Right lobe of liver (tissue), 6 donors: Measurements from ENCODE around the gene VPS25. TPM values are rescaled to one million over a fixed set of nuclear protein-coding genes. Genes with fewer than 3 reads are reported as not detected.

Experiments used
- ATAC-seq, 4 donors: fragments of 200-7000 bp; cut with Tn5 transposase; one replicate each; pipeline ENCODE4 v1.9.1; 2020; ENCODE audit warnings: mild to moderate bottlenecking in 4 of 4, moderate library complexity in 4 of 4
- DNase-seq, 3 donors: peaks; one replicate each; pipeline ENCODE4 v3.0.0-alpha.2; 2020
- H3K27ac ChIP-seq, 3 donors: fragments of 200-600 bp; one replicate each; pipeline ENCODE4 v1.8.0; 2022
- H3K27me3 ChIP-seq, 2 donors: fragments of 200-600 bp; one replicate each; pipeline ENCODE4 v1.8.0; 2022
- H3K36me3 ChIP-seq, 4 donors: fragments of 200-600 bp; sonication (generic) in 1 of 4; one replicate each; pipeline versions ENCODE4 v1.5.1 to v1.8.0; 2017 to 2022; ENCODE audit warnings: control low read depth in 1 of 4
- H3K4me1 ChIP-seq, 4 donors: fragments of 200-600 bp; sonication (generic) in 1 of 4; one replicate each; pipeline versions ENCODE4 v1.5.1 to v1.8.0; 2017 to 2022; ENCODE audit warnings: control low read depth in 1 of 4
- H3K4me3 ChIP-seq, 3 donors: fragments of 200-600 bp; one replicate each; pipeline ENCODE4 v1.8.0; 2022
- H3K9me3 ChIP-seq, 4 donors: fragments of 200-600 bp; sonication (generic) in 1 of 4; one replicate each; pipeline versions ENCODE4 v1.5.1 to v1.8.0; 2017 to 2022; ENCODE audit warnings: control low read depth in 1 of 4
- CTCF ChIP-seq, 4 donors: fragments of 200-600 bp in 3 of 4; fragments of 450-650 bp in 1 of 4; IDR thresholded peaks; one replicate each; pipeline versions ENCODE4 v1.5.1 to v1.8.0; 2016 to 2022; ENCODE audit warnings: antibody characterized with exemption in 4 of 4, mild to moderate bottlenecking in 2 of 4
- POLR2A ChIP-seq: fragments of 450-650 bp; IDR thresholded peaks from one replicate; pipeline ENCODE4 v1.6.1; 2017; ENCODE audit warnings: antibody characterized with exemption, mild to moderate bottlenecking
- WGBS: methylation state at CpG from one replicate; pipeline ENCODE4 v1.1.6; 2018; ENCODE audit warnings: low coverage, low lambda C conversion rate; ENCODE audit not compliant: insufficient coverage; ENCODE audit errors: missing lambda C conversion rate; 5-methylcytosine and 5-hydroxymethylcytosine counted together
- intact Hi-C, 2 donors: fragments of 100-400 bp; cut with DNase I; formaldehyde crosslinking; loops; one replicate each; pipeline versions ENCODE4 v1.11.2 to v1.14.1; 2022
- total RNA-seq, 6 experiments: library from RNA; depleted of rRNA in 2 of 6; stranded (reverse); fragments of >200 nt in 2 of 6; fragmentation: NEBNext Ultra II Directional in 3 of 6; extraction: Animal tissue kit (Norgen Biotek cat#: 25700) in 3 of 6; gene quantifications; one replicate each; pipeline versions ENCODE4 v1.1.0 to v1.2.4, GENCODE V29; 2016 to 2023
- donor health status: DM: no; HTN: yes; CAD: no.
- donor health status: DM: no; HTN: no; CAD: no.
- donor health status: DM: no; HTN: no; CAD: no.
- donor health status: DM: no; HTN: yes; CAD: no.
- donor health status: DM: no; HTN: yes; CAD: no.

VPS25 gene
- total RNA-seq, 6 experiments from 2014 or later, result 28.3 to 47.0 (median 33.6) TPM

GRCh38 chr17:42787266-42787665 is 14.0 kb downstream of the VPS25 start:
- peaks cover 0 to 7% (median 0%) of the 10 kb centered on the region in 4 donors for H3K4me1 ChIP-seq
- no peaks in the 10 kb centered on the region for H3K27me3 ChIP-seq
- no peak overlapping the region for H3K4me3 ChIP-seq
- intact Hi-C loops, result no loop called here
- ATAC-seq, result no peak
- no peaks in the 10 kb centered on the region for H3K9me3 ChIP-seq
- TF ChIP-seq CTCF (IDR thresholded peaks at IDR 0.05), result no peak
- no peak for TF ChIP-seq POLR2A
- WGBS, result 81% methylated on average over 5 of the region's 11 CpGs
- no peaks in the 10 kb centered on the region for H3K36me3 ChIP-seq
- DNase-seq, result no peak
- no peak overlapping the region for H3K27ac ChIP-seq

- WGBS, result 39% methylated on average over 2 of the region's 2 CpGs
Observed at GRCh38 chr17:42791948-42792347, 18.7 kb downstream of the VPS25 start.

GRCh38 chr17:42792545-42792944 is 19.3 kb downstream of the VPS25 start:
- TF ChIP-seq CTCF (IDR thresholded peaks at IDR 0.05), result no peak
- TF ChIP-seq POLR2A, result no peak
- no peak overlapping the region for H3K4me3 ChIP-seq
- H3K27ac ChIP-seq, result no peak overlapping the region
- H3K4me1 ChIP-seq, result peaks cover 0 to 15% (median 2%) of the 10 kb centered on the region in 4 donors
- intact Hi-C loops, result no loop called here
- no peaks in the 10 kb centered on the region for H3K27me3 ChIP-seq
- H3K36me3 ChIP-seq, result no peaks in the 10 kb centered on the region
- WGBS, result 56% methylated on average over 5 of the region's 5 CpGs
- no peak for ATAC-seq
- DNase-seq, result no peak
- H3K9me3 ChIP-seq, result no peaks in the 10 kb centered on the region

More at GRCh38 chr17:42791948-42792347, 18.7 kb downstream of the VPS25 start:
- TF ChIP-seq CTCF (IDR thresholded peaks at IDR 0.05) (no peak), POLR2A (no peak)
- H3K9me3 ChIP-seq, result no peaks in the 10 kb centered on the region
- H3K4me3 ChIP-seq, result no peak overlapping the region
- H3K4me1 ChIP-seq, result peaks cover 0 to 11% (median under 1%) of the 10 kb centered on the region in 4 donors
- no peaks in the 10 kb centered on the region for H3K36me3 ChIP-seq
- H3K27me3 ChIP-seq, result no peaks in the 10 kb centered on the region
- ATAC-seq (peak in 1 of 4 donors; percentile 50), DNase-seq (no peak)
- intact Hi-C loops, result no loop called here
- H3K27ac ChIP-seq, result no peak overlapping the region

GRCh38 chr17:42795061-42795460 is 21.8 kb downstream of the VPS25 start:
- no peaks in the 10 kb centered on the region for H3K36me3 ChIP-seq
- H3K27me3 ChIP-seq, result no peaks in the 10 kb centered on the region
- 56% methylated on average over 4 of the region's 4 CpGs for WGBS
- no peak for TF ChIP-seq POLR2A
- TF ChIP-seq CTCF (IDR thresholded peaks at IDR 0.05), result no peak
- no peak overlapping the region for H3K27ac ChIP-seq
- no peak for ATAC-seq
- no peak overlapping the region for H3K4me3 ChIP-seq
- H3K4me1 ChIP-seq, result peaks cover 0 to 19% (median 2%) of the 10 kb centered on the region in 4 donors
- H3K9me3 ChIP-seq, result no peaks in the 10 kb centered on the region
- no peak for DNase-seq
- intact Hi-C loops, result no loop called here

GRCh38 chr17:42795465-42795864 is 22.2 kb downstream of the VPS25 start:
- H3K4me1 ChIP-seq, result peaks cover 0 to 19% (median 2%) of the 10 kb centered on the region in 4 donors
- ATAC-seq, result no peak
- no peak for TF ChIP-seq POLR2A
- TF ChIP-seq CTCF (IDR thresholded peaks at IDR 0.05), result no peak
- intact Hi-C loops, result no loop called here
- no peak overlapping the region for H3K27ac ChIP-seq
- WGBS, result 87% methylated on average over 7 of the region's 10 CpGs
- H3K36me3 ChIP-seq, result no peaks in the 10 kb centered on the region
- no peak for DNase-seq
- no peaks in the 10 kb centered on the region for H3K9me3 ChIP-seq
- no peak overlapping the region for H3K4me3 ChIP-seq
- H3K27me3 ChIP-seq, result no peaks in the 10 kb centered on the region
